Measurements from ENCODE around the gene WFIKKN2. TPM values are rescaled to one million over a fixed set of nuclear protein-coding genes. Genes with fewer than 3 reads are reported as not detected.

The WFIKKN2 gene
- total RNA-seq, 2 donors from 2014 or later: 0.33 to 0.42 TPM

GRCh38 chr17:50806141-50806643 is 29.2 kb upstream of the WFIKKN2 start:
- intact Hi-C loops (cut with DNase I): no loop called here
- no peak for DNase-seq (ENCODE audit: low spot score)

DNA sequence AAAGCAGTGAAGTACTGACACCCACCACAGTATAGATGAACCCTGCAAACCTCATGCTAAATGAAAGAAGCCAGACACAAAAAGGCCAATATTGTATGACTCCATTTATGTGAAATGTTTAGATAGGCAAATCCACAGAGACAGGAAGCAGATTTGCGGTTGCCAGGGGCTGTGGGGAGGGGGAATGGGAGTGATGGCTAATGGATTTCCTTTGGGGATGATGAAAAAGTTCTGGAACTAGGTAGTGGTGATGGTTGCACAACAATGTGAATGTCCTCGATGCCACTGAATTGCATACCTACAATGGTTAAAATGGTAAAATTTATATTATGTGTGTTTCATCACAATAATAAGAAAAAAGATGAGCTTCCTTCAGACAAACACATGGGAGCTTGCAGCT is 28.4 kb upstream of the WFIKKN2 start:
- no peak for DNase-seq (ENCODE audit: low spot score)
- intact Hi-C loops (cut with DNase I): no loop called here

GRCh38 chr17:50807675-50808074 is 27.7 kb upstream of the WFIKKN2 start:
- DNase-seq (ENCODE audit: low spot score): no peak
- intact Hi-C loops (cut with DNase I): no loop called here

GRCh38 chr17:50808413-50808812 is 27.0 kb upstream of the WFIKKN2 start:
- intact Hi-C loops (cut with DNase I): no loop called here
- no peak for DNase-seq (ENCODE audit: low spot score)

DNA sequence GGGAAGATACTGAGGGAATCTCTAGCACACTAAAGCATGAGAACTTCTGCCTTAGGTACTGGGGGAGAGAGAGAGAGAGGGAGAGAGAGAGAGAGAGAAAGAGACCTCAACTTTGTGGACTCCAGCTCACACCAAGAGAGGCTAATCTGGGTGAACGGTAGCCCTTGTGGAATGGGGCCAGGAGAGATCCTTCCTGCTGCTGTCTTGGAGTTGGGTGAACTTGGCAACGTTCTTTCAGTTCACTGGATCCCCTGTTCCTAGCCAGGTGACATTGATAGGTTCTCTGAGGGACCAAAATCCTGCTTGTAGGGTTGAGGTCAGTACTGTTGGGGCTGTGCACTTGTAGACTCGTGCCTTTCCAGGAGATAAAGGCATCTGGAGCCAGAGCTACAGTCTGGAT is 26.5 kb upstream of the WFIKKN2 start:
- no peak for DNase-seq (ENCODE audit: low spot score)
- intact Hi-C loops (cut with DNase I): no loop called here

DNA sequence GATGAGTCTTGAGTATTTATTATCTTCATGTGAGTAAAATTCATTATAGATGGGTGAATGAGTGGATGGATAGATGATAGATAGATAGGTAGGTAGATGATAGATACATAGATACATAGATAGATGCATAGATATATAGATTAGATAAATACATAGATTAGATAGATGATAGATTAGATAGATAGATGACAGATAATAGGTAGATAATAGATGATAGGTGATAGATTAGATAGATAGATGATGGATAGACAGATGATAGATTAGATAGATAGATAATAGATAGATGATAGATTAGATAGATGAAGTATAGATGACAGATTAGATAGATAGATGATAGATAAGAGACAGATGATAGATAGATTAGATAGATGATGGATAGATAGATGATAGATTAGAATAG is 21.8 kb upstream of the WFIKKN2 start:
- DNase-seq (ENCODE audit: low spot score): no peak
- intact Hi-C loops (cut with DNase I): no loop called here

DNA sequence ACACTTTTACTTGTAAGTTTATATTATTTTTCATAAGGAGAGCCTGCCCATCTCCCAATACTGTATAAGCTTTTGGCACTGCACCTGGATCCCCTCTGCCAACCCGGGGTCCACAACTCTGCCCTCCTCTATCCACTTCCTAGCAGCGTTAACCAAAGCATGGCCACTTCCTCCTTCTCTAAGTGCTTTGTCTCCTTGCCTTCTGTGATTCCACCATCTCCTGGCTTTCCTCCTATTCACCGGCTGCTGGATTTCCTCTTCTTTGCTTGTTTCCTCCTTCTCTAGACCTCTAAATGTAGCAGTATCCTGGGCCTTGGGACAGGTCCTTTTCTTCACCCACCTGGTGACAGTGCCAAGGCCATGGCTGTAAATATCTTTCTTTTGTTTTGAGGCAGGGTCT is 20.0 kb upstream of the WFIKKN2 start:
- intact Hi-C loops (cut with DNase I): no loop called here
- no peak for DNase-seq (ENCODE audit: low spot score)

GRCh38 chr17:50816271-50816670 is 19.1 kb upstream of the WFIKKN2 start:
- DNase-seq (ENCODE audit: low spot score): no peak
- intact Hi-C loops (cut with DNase I): no loop called here

DNA sequence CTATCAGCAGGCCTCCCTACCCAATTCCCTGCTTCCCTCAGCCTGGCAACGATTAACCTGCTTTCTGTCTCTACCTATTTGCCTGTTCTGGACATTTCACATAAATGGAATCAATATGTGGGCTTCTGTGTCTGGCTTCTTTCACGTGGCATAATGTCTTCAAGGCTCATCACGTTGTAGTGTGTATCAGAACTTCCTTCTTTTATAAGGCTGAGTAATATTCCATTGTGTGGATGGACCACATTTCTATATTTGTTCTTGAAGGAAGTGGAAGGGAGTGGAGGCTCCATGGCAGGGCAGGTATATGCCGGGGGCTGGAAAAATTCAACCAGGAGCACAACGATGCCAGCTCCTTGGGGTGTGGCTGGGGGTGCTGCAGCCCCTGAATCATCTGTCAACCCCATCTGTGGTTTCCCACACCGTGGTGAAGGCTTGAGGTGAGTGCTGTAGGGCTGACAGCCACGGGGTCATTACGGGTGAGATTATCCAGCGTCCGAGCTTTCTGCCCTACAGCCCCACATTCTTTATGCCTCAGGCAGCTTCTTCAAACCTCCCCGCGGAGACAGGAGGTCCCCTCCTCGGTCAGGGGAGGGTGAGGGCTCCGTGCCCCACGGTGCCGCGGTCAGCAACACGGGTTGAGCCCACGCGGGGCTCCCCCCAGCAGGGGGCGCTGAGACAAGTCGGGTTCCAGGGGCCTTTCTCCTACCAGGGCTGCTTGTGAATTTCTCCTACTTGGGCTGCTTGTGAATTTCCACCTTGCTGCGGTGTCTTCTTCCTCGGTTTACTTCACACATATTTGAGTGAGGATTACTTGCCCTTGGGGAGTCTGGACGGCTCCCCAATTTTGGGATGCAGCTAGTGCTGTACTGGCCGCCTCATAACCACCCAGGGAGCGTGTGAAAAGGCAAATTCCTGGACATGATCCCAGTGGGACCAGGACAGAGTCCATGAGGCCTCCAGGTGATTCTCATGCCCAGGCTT is 18.3 kb upstream of the WFIKKN2 start:
- intact Hi-C loops (cut with DNase I): no loop called here
- no peak for DNase-seq (ENCODE audit: low spot score)

DNA sequence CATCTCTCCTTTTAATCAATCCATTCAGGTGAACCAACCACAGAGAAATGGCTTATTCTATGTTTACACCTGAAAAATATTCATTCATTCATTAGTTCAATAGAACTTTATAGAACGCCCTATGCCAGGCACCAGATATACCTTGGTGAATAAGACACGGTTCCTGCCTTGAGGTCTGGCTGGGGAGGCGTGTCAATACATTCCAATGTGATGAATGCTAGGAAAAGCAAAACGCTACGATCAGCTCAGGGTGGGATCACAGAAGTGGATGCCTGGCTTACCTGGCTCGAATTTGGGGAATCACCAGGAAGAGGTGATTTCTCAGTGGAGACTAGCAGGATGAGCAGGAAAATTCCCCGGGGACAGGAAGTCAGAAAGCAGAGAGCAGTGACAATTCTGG is 17.5 kb upstream of the WFIKKN2 start:
- no peak for DNase-seq (ENCODE audit: low spot score)
- intact Hi-C loops (cut with DNase I): no loop called here

DNA sequence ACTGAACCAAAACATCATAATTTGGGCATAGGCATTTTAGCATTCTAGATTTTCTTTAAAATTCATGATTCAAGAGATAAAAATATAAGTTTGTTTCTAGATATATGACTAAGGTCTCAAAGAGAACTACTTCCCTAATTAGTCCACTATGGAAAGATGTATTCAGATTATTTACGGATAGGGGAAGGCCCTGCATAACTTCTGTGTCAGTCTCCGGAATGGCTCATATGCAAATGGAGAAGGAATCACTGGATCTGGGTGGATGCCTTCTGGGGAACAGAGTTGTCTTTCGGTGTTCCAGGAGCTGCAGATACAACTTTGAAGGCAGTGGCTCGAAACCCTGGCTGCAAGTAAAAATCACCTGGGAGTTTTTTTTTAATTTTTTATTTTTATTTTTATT is 17.1 kb upstream of the WFIKKN2 start:
- intact Hi-C loops (cut with DNase I): no loop called here
- DNase-seq (ENCODE audit: low spot score): no peak

- intact Hi-C loops (cut with DNase I): no loop called here
- no peak for DNase-seq (ENCODE audit: low spot score)
These were observed 16.3 kb upstream of the WFIKKN2 start for GRCh38 chr17:50818921-50819657.

- DNase-seq (ENCODE audit: low spot score): no peak
- intact Hi-C loops (cut with DNase I): no loop called here
These were observed 14.7 kb upstream of the WFIKKN2 start for GRCh38 chr17:50820651-50821050.

DNA sequence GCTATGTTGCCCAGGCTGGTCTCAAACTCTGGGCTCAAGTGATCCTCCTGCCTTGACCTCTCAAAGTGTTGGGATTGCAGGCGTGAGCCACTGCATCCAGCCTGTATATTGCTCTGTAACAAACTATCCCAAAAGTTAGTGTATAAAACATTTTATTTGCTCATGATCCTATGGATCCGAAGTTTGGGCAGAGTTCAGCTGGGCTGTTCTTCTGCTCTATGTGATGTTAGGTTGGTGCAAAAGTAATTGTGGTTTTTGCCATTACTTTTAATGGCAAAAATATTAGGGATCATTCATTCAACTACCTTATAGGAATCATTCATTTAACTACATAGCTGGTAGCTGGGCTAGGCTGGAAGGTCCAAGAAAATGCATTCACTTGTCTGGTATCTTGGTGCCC is 12.8 kb upstream of the WFIKKN2 start:
- intact Hi-C loops (cut with DNase I): no loop called here
- DNase-seq (ENCODE audit: low spot score): no peak

DNA sequence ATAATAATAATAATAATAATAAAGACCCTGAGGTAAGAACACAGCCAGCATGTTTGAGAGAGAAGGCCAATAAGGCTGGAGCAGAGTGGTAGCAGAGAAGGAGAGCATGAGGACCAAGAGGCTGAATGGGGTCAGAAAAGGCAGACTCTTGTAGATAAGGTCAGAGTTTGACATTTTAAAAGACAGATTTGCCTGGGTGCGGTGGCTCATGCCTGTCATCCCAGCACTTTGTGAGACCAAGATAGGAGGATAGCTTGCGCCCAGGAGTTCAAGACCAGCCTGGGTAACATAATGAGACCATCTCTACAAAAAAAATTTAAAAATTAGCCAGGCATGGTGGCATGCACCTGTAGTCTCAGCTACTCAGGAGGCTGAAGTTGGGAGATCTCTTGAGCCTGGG is 11.0 kb upstream of the WFIKKN2 start:
- no peak for DNase-seq (ENCODE audit: low spot score)
- intact Hi-C loops (cut with DNase I): no loop called here

DNA sequence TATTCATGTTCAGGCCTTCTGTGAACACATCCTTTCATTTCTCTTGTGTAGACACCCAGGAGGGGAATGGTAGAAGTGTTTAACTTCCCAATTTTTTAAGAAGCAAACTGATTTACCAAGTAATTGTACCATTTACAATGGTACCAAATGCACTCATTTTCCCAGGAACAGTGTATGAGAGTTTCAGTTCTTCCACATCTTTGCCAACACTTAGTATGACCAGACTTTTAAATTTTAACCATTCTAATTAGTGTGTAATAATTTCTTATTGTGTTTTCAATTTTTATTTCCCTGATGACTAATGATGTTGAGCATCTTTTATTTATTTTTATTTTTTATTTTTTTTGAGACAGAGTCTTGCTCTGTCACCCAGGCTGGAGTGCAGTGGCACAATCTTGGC is 10.2 kb upstream of the WFIKKN2 start:
- intact Hi-C loops (cut with DNase I): no loop called here
- DNase-seq (ENCODE audit: low spot score): no peak

- intact Hi-C loops (cut with DNase I): no loop called here
- DNase-seq (ENCODE audit: low spot score): peak; percentile 18
These were observed 6.7 kb upstream of the WFIKKN2 start for GRCh38 chr17:50828508-50829170.

GRCh38 chr17:50829332-50829731 is 6.1 kb upstream of the WFIKKN2 start:
- DNase-seq (ENCODE audit: low spot score): peak; percentile 14
- intact Hi-C loops (cut with DNase I): no loop called here

DNA sequence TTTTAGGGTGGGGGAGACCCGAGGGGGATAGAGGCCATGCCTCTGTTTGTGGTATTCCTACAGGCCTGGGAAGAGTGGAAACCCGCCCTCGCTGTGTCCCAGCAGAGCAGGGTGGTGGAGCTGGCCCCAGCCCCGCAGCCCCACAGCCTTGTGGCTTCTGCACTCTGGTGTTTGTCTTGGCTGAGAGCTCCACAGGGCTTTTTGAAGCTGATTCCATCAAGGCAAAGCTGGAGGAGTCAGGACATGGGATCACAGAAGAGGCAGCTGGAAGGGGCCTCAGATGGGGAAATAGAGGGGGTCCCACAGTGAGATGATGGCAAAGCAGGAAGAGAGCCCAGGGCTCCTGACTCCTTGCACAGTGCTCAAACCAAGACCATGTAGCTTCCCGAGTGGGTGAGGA is 5.0 kb upstream of the WFIKKN2 start:
- intact Hi-C loops (cut with DNase I): loop anchor here in 1 of 2 donors (5.0 kb wide), 1 partner anchor 198 kb away; the partner anchor contains the start of gene ABCC3

GRCh38 chr17:50830994-50831393 is 4.4 kb upstream of the WFIKKN2 start:
- no peak for DNase-seq (ENCODE audit: low spot score)
- intact Hi-C loops (cut with DNase I): loop anchor here in 1 of 2 donors (1.0 to 5.0 kb wide), 2 partner anchors 27 to 199 kb away; partner anchors contain the start of gene ABCC3

More for the DNA sequence above, 5.0 kb upstream of the WFIKKN2 start:
- no peak for DNase-seq (ENCODE audit: low spot score)
